GM18508 (cell line): ENCODE results near the gene RRN3.
"Not testable (repeated sequence)": the region's sequence is repeated elsewhere in the genome, so short reads cannot be mapped to it uniquely, and the experiment has no call there.

ENCODE experiments used
- ATAC-seq: cut with Tn5 transposase; IDR thresholded peaks from one replicate; pipeline ENCODE4 v1.9.1; 2021; ENCODE audit warnings: moderate number of reproducible peaks; ENCODE audit not compliant: insufficient read depth, unreplicated experiment

RRN3 gene

GRCh38 chr16:15053904-15054303 lies 40.2 kb downstream of the RRN3 start:
- no peak for ATAC-seq

GRCh38 chr16:15052747-15053476 lies 41.2 kb downstream of the RRN3 start:
- ATAC-seq: no peak

- ATAC-seq: no peak
Measured at GRCh38 chr16:15051387-15051951, 42.6 kb downstream of the RRN3 start.

GRCh38 chr16:15050440-15050839 lies 43.6 kb downstream of the RRN3 start:
- ATAC-seq: not testable (repeated sequence)

GRCh38 chr16:15049581-15050180 lies 44.4 kb downstream of the RRN3 start:
- ATAC-seq: no peak

GRCh38 chr16:15046692-15047376 lies 47.2 kb downstream of the RRN3 start:
- ATAC-seq: no peak

GRCh38 chr16:15045270-15045669 lies 48.8 kb downstream of the RRN3 start:
- not testable (repeated sequence) for ATAC-seq

- ATAC-seq: no peak
Measured at GRCh38 chr16:15044286-15044685, 49.8 kb downstream of the RRN3 start.

GRCh38 chr16:15043344-15043743 lies 50.7 kb downstream of the RRN3 start:
- no peak for ATAC-seq

GRCh38 chr16:15041271-15042004 lies 52.6 kb downstream of the RRN3 start:
- no peak for ATAC-seq

GRCh38 chr16:15038689-15039088 lies 55.4 kb downstream of the RRN3 start:
- ATAC-seq: no peak

GRCh38 chr16:15037745-15038144 lies 56.3 kb downstream of the RRN3 start:
- ATAC-seq: no peak

GRCh38 chr16:15037003-15037402 lies 57.1 kb downstream of the RRN3 start:
- no peak for ATAC-seq

- no peak for ATAC-seq
Measured at GRCh38 chr16:15035163-15035729, 58.8 kb downstream of the RRN3 start.

- no peak for ATAC-seq
Measured at GRCh38 chr16:15034266-15035162, 59.6 kb downstream of the RRN3 start.

- ATAC-seq: no peak
Measured at GRCh38 chr16:15033309-15033707, 60.8 kb downstream of the RRN3 start.

GRCh38 chr16:15032547-15033308 lies 61.3 kb downstream of the RRN3 start:
- ATAC-seq: no peak

- ATAC-seq: no peak
Measured at GRCh38 chr16:15031586-15031985, 62.5 kb downstream of the RRN3 start.
